ENCODE measurements around the gene TBCD. TPM values are rescaled to one million over a fixed set of nuclear protein-coding genes. Genes with fewer than 3 reads are reported as not detected.
"Not testable (repeated sequence)": the region's sequence is repeated elsewhere in the genome, so short reads cannot be mapped to it uniquely, and the experiment has no call there.

Gene TBCD
- total RNA-seq, 1 experiment from 2014 or later: 94.6 TPM

- Histone ChIP-seq H3K36me3 (ENCODE audit: control insufficient read depth, insufficient read depth, low read length) (peaks cover 2% of the 10 kb centered on the region; the same call in 1 of the 2 replicates), H3K4me1 (no peaks in the 10 kb centered on the region), H3K4me3 (ENCODE audit: low read depth, low read length) (no peak overlapping the region), H3K9me3 (no peaks in the 10 kb centered on the region), H3K27me3 (replicated peaks; ENCODE audit: control insufficient read depth, insufficient read depth, low read length) (no peaks in the 10 kb centered on the region)
- no peak overlapping the region for H3K4me3 Mint-ChIP-seq (ENCODE audit: unreplicated experiment)
- no peaks in the 10 kb centered on the region for H3K27me3 Mint-ChIP-seq (ENCODE audit: insufficient read depth, unreplicated experiment)
- POLR2A ChIA-PET: no interaction called here
- CTCF ChIA-PET: no interaction called here
- intact Hi-C loops (cut with micrococcal nuclease; ENCODE audit: unreplicated experiment): loop anchor here (5.0 kb wide), 1 partner anchor 102 kb away; no protein-coding TSS in a partner anchor
- TF ChIP-seq, protein P1, sequence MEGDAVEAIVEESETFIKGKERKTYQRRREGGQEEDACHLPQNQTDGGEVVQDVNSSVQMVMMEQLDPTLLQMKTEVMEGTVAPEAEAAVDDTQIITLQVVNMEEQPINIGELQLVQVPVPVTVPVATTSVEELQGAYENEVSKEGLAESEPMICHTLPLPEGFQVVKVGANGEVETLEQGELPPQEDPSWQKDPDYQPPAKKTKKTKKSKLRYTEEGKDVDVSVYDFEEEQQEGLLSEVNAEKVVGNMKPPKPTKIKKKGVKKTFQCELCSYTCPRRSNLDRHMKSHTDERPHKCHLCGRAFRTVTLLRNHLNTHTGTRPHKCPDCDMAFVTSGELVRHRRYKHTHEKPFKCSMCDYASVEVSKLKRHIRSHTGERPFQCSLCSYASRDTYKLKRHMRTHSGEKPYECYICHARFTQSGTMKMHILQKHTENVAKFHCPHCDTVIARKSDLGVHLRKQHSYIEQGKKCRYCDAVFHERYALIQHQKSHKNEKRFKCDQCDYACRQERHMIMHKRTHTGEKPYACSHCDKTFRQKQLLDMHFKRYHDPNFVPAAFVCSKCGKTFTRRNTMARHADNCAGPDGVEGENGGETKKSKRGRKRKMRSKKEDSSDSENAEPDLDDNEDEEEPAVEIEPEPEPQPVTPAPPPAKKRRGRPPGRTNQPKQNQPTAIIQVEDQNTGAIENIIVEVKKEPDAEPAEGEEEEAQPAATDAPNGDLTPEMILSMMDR (IDR thresholded peaks at IDR 0.05; ENCODE audit: insufficient read depth in 1 of 2, low read depth in 1 of 2, low read length in 1 of 2, severe bottlenecking in 1 of 2, unreplicated experiment in 1 of 2): no peak
- BruUV-seq (replicated peaks): no TSS peak
- no peak for DNase-seq
- H3K9me3 Mint-ChIP-seq (ENCODE audit: unreplicated experiment): no peaks in the 10 kb centered on the region
- H3K36me3 Mint-ChIP-seq (ENCODE audit: insufficient read depth, unreplicated experiment): peaks cover 66% of the 10 kb centered on the region
- no peaks in the 10 kb centered on the region for H3K4me1 Mint-ChIP-seq (ENCODE audit: low read depth, unreplicated experiment)
- H3K27ac Mint-ChIP-seq (ENCODE audit: unreplicated experiment): no peak overlapping the region
Observed at GRCh38 chr17:82769041-82769440, 17.2 kb downstream of the TBCD start.

GRCh38 chr17:82772026-82772425, 20.2 kb downstream of the TBCD start:
- H3K9me3 ChIP-seq: no peaks in the 10 kb centered on the region
- no peak overlapping the region for H3K4me3 Mint-ChIP-seq (ENCODE audit: unreplicated experiment)
- ChIA-PET CTCF (no interaction called here), POLR2A (no interaction called here)
- H3K4me3 ChIP-seq (ENCODE audit: low read depth, low read length): no peak overlapping the region
- H3K27me3 Mint-ChIP-seq (ENCODE audit: insufficient read depth, unreplicated experiment): no peaks in the 10 kb centered on the region
- H3K36me3 Mint-ChIP-seq (ENCODE audit: insufficient read depth, unreplicated experiment): peaks cover 56% of the 10 kb centered on the region
- TF ChIP-seq, protein P1 (IDR thresholded peaks at IDR 0.05; ENCODE audit: insufficient read depth in 1 of 2, low read depth in 1 of 2, low read length in 1 of 2, severe bottlenecking in 1 of 2, unreplicated experiment in 1 of 2): no peak
- no peak overlapping the region for H3K27ac Mint-ChIP-seq (ENCODE audit: unreplicated experiment)
- H3K4me1 Mint-ChIP-seq (ENCODE audit: low read depth, unreplicated experiment): no peaks in the 10 kb centered on the region
- peaks cover 2% of the 10 kb centered on the region; the same call in 1 of the 2 replicates for H3K36me3 ChIP-seq (ENCODE audit: control insufficient read depth, insufficient read depth, low read length)
- H3K9me3 Mint-ChIP-seq (ENCODE audit: unreplicated experiment): no peaks in the 10 kb centered on the region
- no peaks in the 10 kb centered on the region for H3K27me3 ChIP-seq (replicated peaks; ENCODE audit: control insufficient read depth, insufficient read depth, low read length)
- BruUV-seq (replicated peaks): no TSS peak
- intact Hi-C loops (cut with micrococcal nuclease; ENCODE audit: unreplicated experiment): no loop called here
- H3K4me1 ChIP-seq: no peaks in the 10 kb centered on the region
- no peak for DNase-seq

GRCh38 chr17:82774456-82774855, 22.6 kb downstream of the TBCD start:
- H3K9me3 ChIP-seq; H3K4me3 Mint-ChIP-seq (ENCODE audit: unreplicated experiment); H3K9me3 Mint-ChIP-seq (ENCODE audit: unreplicated experiment); intact Hi-C loops (cut with micrococcal nuclease; ENCODE audit: unreplicated experiment); POLR2A ChIA-PET; CTCF ChIA-PET; H3K27me3 ChIP-seq (replicated peaks; ENCODE audit: control insufficient read depth, insufficient read depth, low read length); BruUV-seq (replicated peaks); H3K4me1 Mint-ChIP-seq (ENCODE audit: low read depth, unreplicated experiment); H3K36me3 ChIP-seq (ENCODE audit: control insufficient read depth, insufficient read depth, low read length); H3K4me1 ChIP-seq; H3K4me3 ChIP-seq (ENCODE audit: low read depth, low read length); DNase-seq; H3K27me3 Mint-ChIP-seq (ENCODE audit: insufficient read depth, unreplicated experiment); H3K27ac Mint-ChIP-seq (ENCODE audit: unreplicated experiment): not testable (repeated sequence)
- peaks cover 37% of the 10 kb centered on the region for H3K36me3 Mint-ChIP-seq (ENCODE audit: insufficient read depth, unreplicated experiment)

Measured in Caco-2 (cell line).